Activated naive CD4-positive, alpha-beta T cell treated with anti-CD3 and anti-CD28 coated beads for 36 hours (primary cell): ENCODE results near the gene MAN1A1. TPM values are rescaled to one million over a fixed set of nuclear protein-coding genes. Genes with fewer than 3 reads are reported as not detected.

ENCODE experiments used
- CTCF ChIA-PET: fragments of 350-600 bp; sonication (Branson Sonifier 250); formaldehyde crosslinking; loops from one replicate; lab custom pipeline; 2021; ENCODE audit warnings: antibody characterized with exemption; lab: Charles Lee
- DNase-seq: peaks from one replicate; pipeline ENCODE4 v3.0.0-alpha.2; 2020
- H3K27ac Mint-ChIP-seq: one replicate; pipeline ENCODE4 v1.8.0; 2021; ENCODE audit warnings: mild to moderate bottlenecking, mixed read lengths
- H3K27me3 Mint-ChIP-seq: one replicate; pipeline ENCODE4 v1.8.0; 2021; ENCODE audit warnings: low read depth, mixed read lengths
- H3K36me3 Mint-ChIP-seq: one replicate; pipeline ENCODE4 v1.8.0; 2021; ENCODE audit warnings: low read depth, mixed read lengths
- H3K4me1 Mint-ChIP-seq: one replicate; pipeline ENCODE4 v1.8.0; 2021; ENCODE audit warnings: low read depth, mixed read lengths
- H3K4me3 Mint-ChIP-seq: one replicate; pipeline ENCODE4 v1.8.0; 2021; ENCODE audit warnings: mild to moderate bottlenecking, moderate library complexity, mixed read lengths
- H3K9me3 Mint-ChIP-seq: one replicate; pipeline ENCODE4 v1.8.0; 2021; ENCODE audit warnings: mixed read lengths
- intact Hi-C: fragments of 100-400 bp; cut with micrococcal nuclease; formaldehyde crosslinking; loops from one replicate; pipeline ENCODE4 v1.15.1; 2023
- total RNA-seq, 2 experiments: library from RNA; stranded (reverse); gene quantifications; one replicate each; pipeline ENCODE4 v1.2.3, GENCODE V29; 2021

The MAN1A1 gene
- total RNA-seq, 2 experiments from 2014 or later: 14.8 to 15.1 TPM

GRCh38 chr6:119234457-119234856 lies 115.1 kb downstream of the MAN1A1 start:
- Mint-ChIP-seq H3K27me3 (no peaks in the 10 kb centered on the region), H3K4me3 (no peak overlapping the region), H3K27ac (no peak overlapping the region), H3K9me3 (no peaks in the 10 kb centered on the region), H3K36me3 (peaks cover 7% of the 10 kb centered on the region), H3K4me1 (peaks cover 3% of the 10 kb centered on the region)
- intact Hi-C loops: no loop called here
- no peak for DNase-seq
- CTCF ChIA-PET: no interaction called here

- Mint-ChIP-seq H3K4me3 (no peak overlapping the region), H3K4me1 (peaks cover 3% of the 10 kb centered on the region)
Observed at GRCh38 chr6:119233312-119233984, 116.1 kb downstream of the MAN1A1 start.

GRCh38 chr6:119231394-119231793 lies 118.2 kb downstream of the MAN1A1 start:
- Mint-ChIP-seq H3K9me3 (no peaks in the 10 kb centered on the region), H3K27ac (no peak overlapping the region)
- intact Hi-C loops: no loop called here

More at GRCh38 chr6:119233312-119233984, 116.1 kb downstream of the MAN1A1 start:
- Mint-ChIP-seq H3K36me3 (peaks cover 7% of the 10 kb centered on the region), H3K27ac (no peak overlapping the region), H3K27me3 (no peaks in the 10 kb centered on the region), H3K9me3 (no peaks in the 10 kb centered on the region)
- CTCF ChIA-PET: interaction anchor here (0.6 kb wide), 1 partner anchor 23 kb away, joined by 4 read pairs; no protein-coding TSS in a partner anchor
- intact Hi-C loops: no loop called here
- DNase-seq: no peak

GRCh38 chr6:119230160-119230559 lies 119.4 kb downstream of the MAN1A1 start:
- Mint-ChIP-seq H3K27me3 (no peaks in the 10 kb centered on the region), H3K4me3 (no peak overlapping the region), H3K27ac (no peak overlapping the region), H3K4me1 (peaks cover 2% of the 10 kb centered on the region), H3K36me3 (peaks cover 2% of the 10 kb centered on the region), H3K9me3 (no peaks in the 10 kb centered on the region)
- intact Hi-C loops: no loop called here
- DNase-seq: no peak
- CTCF ChIA-PET: interaction anchor here (0.6 kb wide), 1 partner anchor 183 kb away, joined by 4 read pairs; no protein-coding TSS in a partner anchor

More at GRCh38 chr6:119231394-119231793, 118.2 kb downstream of the MAN1A1 start:
- no peak for DNase-seq
- Mint-ChIP-seq H3K4me3 (no peak overlapping the region), H3K4me1 (peaks cover 3% of the 10 kb centered on the region), H3K36me3 (peaks cover 6% of the 10 kb centered on the region), H3K27me3 (no peaks in the 10 kb centered on the region)
- CTCF ChIA-PET: no interaction called here

GRCh38 chr6:119227377-119227776 lies 122.2 kb downstream of the MAN1A1 start:
- Mint-ChIP-seq H3K9me3 (no peaks in the 10 kb centered on the region), H3K27me3 (no peaks in the 10 kb centered on the region), H3K36me3 (peaks cover 2% of the 10 kb centered on the region), H3K4me1 (no peaks in the 10 kb centered on the region), H3K4me3 (no peak overlapping the region), H3K27ac (no peak overlapping the region)
- CTCF ChIA-PET: no interaction called here
- DNase-seq: no peak
- intact Hi-C loops: no loop called here

- Mint-ChIP-seq H3K27ac (no peak overlapping the region), H3K27me3 (no peaks in the 10 kb centered on the region), H3K36me3 (no peaks in the 10 kb centered on the region), H3K4me3 (no peak overlapping the region), H3K9me3 (no peaks in the 10 kb centered on the region), H3K4me1 (no peaks in the 10 kb centered on the region)
- intact Hi-C loops: no loop called here
- no peak for DNase-seq
- CTCF ChIA-PET: no interaction called here
Observed at GRCh38 chr6:119226089-119226488, 123.5 kb downstream of the MAN1A1 start.

GRCh38 chr6:119224095-119224701 lies 125.4 kb downstream of the MAN1A1 start:
- Mint-ChIP-seq H3K9me3 (no peaks in the 10 kb centered on the region), H3K27ac (no peak overlapping the region), H3K36me3 (no peaks in the 10 kb centered on the region), H3K4me1 (no peaks in the 10 kb centered on the region), H3K4me3 (no peak overlapping the region), H3K27me3 (no peaks in the 10 kb centered on the region)
- intact Hi-C loops: no loop called here
- DNase-seq: no peak
- CTCF ChIA-PET: no interaction called here

- no peak overlapping the region for H3K4me3 Mint-ChIP-seq
- no peak overlapping the region for H3K27ac Mint-ChIP-seq
- intact Hi-C loops: no loop called here
- H3K9me3 Mint-ChIP-seq: no peaks in the 10 kb centered on the region
- H3K36me3 Mint-ChIP-seq: no peaks in the 10 kb centered on the region
- no peaks in the 10 kb centered on the region for H3K4me1 Mint-ChIP-seq
- H3K27me3 Mint-ChIP-seq: no peaks in the 10 kb centered on the region
- no peak for DNase-seq
- CTCF ChIA-PET: no interaction called here
Observed at GRCh38 chr6:119220452-119220851, 129.1 kb downstream of the MAN1A1 start.

- DNase-seq: no peak
- CTCF ChIA-PET: no interaction called here
- Mint-ChIP-seq H3K4me3 (no peak overlapping the region), H3K27ac (no peak overlapping the region), H3K27me3 (no peaks in the 10 kb centered on the region), H3K36me3 (no peaks in the 10 kb centered on the region), H3K9me3 (no peaks in the 10 kb centered on the region), H3K4me1 (no peaks in the 10 kb centered on the region)
- intact Hi-C loops: no loop called here
Observed at GRCh38 chr6:119218548-119218947, 131.0 kb downstream of the MAN1A1 start.

- no peaks in the 10 kb centered on the region for H3K9me3 Mint-ChIP-seq
- DNase-seq: no peak
- no peaks in the 10 kb centered on the region for H3K27me3 Mint-ChIP-seq
- no peak overlapping the region for H3K27ac Mint-ChIP-seq
- no peak overlapping the region for H3K4me3 Mint-ChIP-seq
- H3K36me3 Mint-ChIP-seq: no peaks in the 10 kb centered on the region
- CTCF ChIA-PET: no interaction called here
- H3K4me1 Mint-ChIP-seq: no peaks in the 10 kb centered on the region
- intact Hi-C loops: no loop called here
Observed at GRCh38 chr6:119215885-119216590, 133.5 kb downstream of the MAN1A1 start.

- CTCF ChIA-PET: no interaction called here
- Mint-ChIP-seq H3K27ac (no peak overlapping the region), H3K4me1 (no peaks in the 10 kb centered on the region), H3K9me3 (no peaks in the 10 kb centered on the region), H3K36me3 (no peaks in the 10 kb centered on the region), H3K27me3 (no peaks in the 10 kb centered on the region), H3K4me3 (no peak overlapping the region)
- intact Hi-C loops: no loop called here
- DNase-seq: no peak
Observed at GRCh38 chr6:119215309-119215708, 134.3 kb downstream of the MAN1A1 start.

GRCh38 chr6:119210596-119210995 lies 139.0 kb downstream of the MAN1A1 start:
- intact Hi-C loops: no loop called here

More at GRCh38 chr6:119210596-119210995, 139.0 kb downstream of the MAN1A1 start:
- H3K9me3 Mint-ChIP-seq: no peaks in the 10 kb centered on the region
- H3K36me3 Mint-ChIP-seq: peaks cover 1% of the 10 kb centered on the region
- no peak for DNase-seq
- peaks cover 3% of the 10 kb centered on the region for H3K4me1 Mint-ChIP-seq
- CTCF ChIA-PET: interaction anchor here (0.7 kb wide), 1 partner anchor 19 kb away, joined by 3 read pairs; no protein-coding TSS in a partner anchor
- H3K27ac Mint-ChIP-seq: no peak overlapping the region
- H3K4me3 Mint-ChIP-seq: no peak overlapping the region
- no peaks in the 10 kb centered on the region for H3K27me3 Mint-ChIP-seq
